OCI-LY1 (cell line): ENCODE measurements around the gene XRCC4.

Experiments
- H2AFZ ChIP-seq: fragments of 200-600 bp; sonication (generic), shearing (Covaris generic); 2 replicates; pipeline ENCODE4 v1.6.0; 2014; ENCODE audit warnings: antibody characterized with exemption, mild to moderate bottlenecking, low read length
- H3F3A ChIP-seq: fragments of 200-600 bp; sonication (generic), shearing (Covaris generic); 2 replicates; pipeline ENCODE4 v1.6.0; 2014; ENCODE audit warnings: mild to moderate bottlenecking, antibody characterized with exemption, low read length, moderate library complexity; ENCODE audit not compliant: insufficient read depth
- H3K27ac ChIP-seq: fragments of 200-600 bp; sonication (generic); 2 replicates; pipeline ENCODE4 v1.5.1; 2014; ENCODE audit warnings: low read length, mixed run types, mild to moderate bottlenecking, low read depth; ENCODE audit not compliant: poor library complexity, severe bottlenecking
- H3K27me3 ChIP-seq: fragments of 200-600 bp; sonication (generic); 2 replicates; pipeline ENCODE4 v1.6.0; 2014; ENCODE audit warnings: antibody characterized with exemption, mild to moderate bottlenecking, low read length, moderate library complexity; ENCODE audit not compliant: insufficient read depth
- H3K36me3 ChIP-seq: fragments of 200-600 bp; sonication (generic); 2 replicates; pipeline ENCODE4 v1.6.1; 2014; ENCODE audit warnings: mild to moderate bottlenecking, antibody characterized with exemption, low read length, moderate library complexity, mixed read lengths; ENCODE audit not compliant: insufficient read depth
- H3K4me1 ChIP-seq: fragments of 200-600 bp; sonication (generic); 2 replicates; pipeline ENCODE4 v1.5.1; 2014; ENCODE audit warnings: mild to moderate bottlenecking, low read length, moderate library complexity; ENCODE audit not compliant: insufficient read depth, severe bottlenecking
- H3K4me2 ChIP-seq: fragments of 200-600 bp; sonication (generic), shearing (Covaris generic); 2 replicates; pipeline ENCODE4 v1.6.1; 2014; ENCODE audit warnings: low read length
- H3K4me3 ChIP-seq: fragments of 200-600 bp; sonication (generic); 2 replicates; pipeline ENCODE4 v1.5.1; 2014; ENCODE audit warnings: low read length, low read depth, mild to moderate bottlenecking, mixed read lengths; ENCODE audit not compliant: poor library complexity, severe bottlenecking
- H3K79me2 ChIP-seq: fragments of 200-600 bp; shearing (Covaris generic); 2 replicates; pipeline ENCODE4 v1.6.1; 2016; ENCODE audit warnings: mixed run types, low read length, mixed read lengths; ENCODE audit not compliant: insufficient read depth
- H3K9ac ChIP-seq: fragments of 200-600 bp; sonication (generic), shearing (Covaris generic); 2 replicates; pipeline ENCODE4 v1.6.1; 2014; ENCODE audit warnings: mild to moderate bottlenecking, low read length, mixed read lengths
- H3K9me2 ChIP-seq: fragments of 200-600 bp; sonication (generic), shearing (Covaris generic); 2 replicates; pipeline ENCODE4 v1.6.1; 2014; ENCODE audit warnings: low read depth, mild to moderate bottlenecking, low read length, mixed read lengths
- H3K9me3 ChIP-seq: fragments of 200-600 bp; shearing (Covaris generic); 2 replicates; pipeline ENCODE4 v1.6.1; 2014; ENCODE audit warnings: low read length, mixed read lengths
- H4K20me1 ChIP-seq: fragments of 200-600 bp; sonication (generic), shearing (Covaris generic); 2 replicates; pipeline ENCODE4 v1.6.0; 2016; ENCODE audit warnings: mild to moderate bottlenecking, low read length; ENCODE audit not compliant: insufficient read depth
- CTCF ChIP-seq: fragments of 200-600 bp; sonication (generic), shearing (Covaris generic); IDR thresholded peaks from 2 replicates; pipeline ENCODE4 v1.5.1; 2017; ENCODE audit warnings: mild to moderate bottlenecking, antibody characterized with exemption, low read length, moderate library complexity, mixed read lengths
- EZH2 ChIP-seq: fragments of 200-600 bp; sonication (generic), shearing (Covaris generic); IDR thresholded peaks from 2 replicates; pipeline ENCODE4 v1.8.0; 2017; ENCODE audit warnings: borderline replicate concordance, mixed run types, mild to moderate bottlenecking, antibody characterized with exemption, low read length, moderate library complexity, mixed read lengths

Gene XRCC4

GRCh38 chr5:83104021-83104420 lies 26.7 kb downstream of the XRCC4 start:
- Histone ChIP-seq H3K4me3 (no peak overlapping the region), H3K4me2 (no peak overlapping the region), H3K4me1 (no peaks in the 10 kb centered on the region), H3K79me2 (0 out of 2 replicates have a peak, but pooled peaks cover 7% of the 10 kb centered on the region), H3F3A (no peaks in the 10 kb centered on the region), H3K27me3 (no peaks in the 10 kb centered on the region), H2AFZ (no peak overlapping the region), H3K9me2 (no peaks in the 10 kb centered on the region), H3K27ac (no peak overlapping the region), H3K36me3 (no peaks in the 10 kb centered on the region), H4K20me1 (no peaks in the 10 kb centered on the region), H3K9me3 (no peaks in the 10 kb centered on the region), H3K9ac (no peak overlapping the region)
- TF ChIP-seq CTCF (no peak), EZH2 (no peak)

GRCh38 chr5:83107692-83108420 lies 30.5 kb downstream of the XRCC4 start:
- TF ChIP-seq CTCF = no peak
- no peak for TF ChIP-seq EZH2
- H3K9me2 ChIP-seq = no peaks in the 10 kb centered on the region
- H3K79me2 ChIP-seq = no peaks in the 10 kb centered on the region
- H2AFZ ChIP-seq = no peak overlapping the region
- no peaks in the 10 kb centered on the region for H3K4me1 ChIP-seq
- H4K20me1 ChIP-seq = no peaks in the 10 kb centered on the region
- no peaks in the 10 kb centered on the region for H3F3A ChIP-seq
- peaks cover 8% of the 10 kb centered on the region for H3K36me3 ChIP-seq
- H3K9ac ChIP-seq = no peak overlapping the region
- H3K27me3 ChIP-seq = no peaks in the 10 kb centered on the region
- H3K27ac ChIP-seq = no peak overlapping the region
- no peak overlapping the region for H3K4me3 ChIP-seq
- no peak overlapping the region for H3K4me2 ChIP-seq
- no peaks in the 10 kb centered on the region for H3K9me3 ChIP-seq

- Histone ChIP-seq H3K9ac (no peak overlapping the region), H3K36me3 (peaks cover 21% of the 10 kb centered on the region), H2AFZ (no peak overlapping the region), H3K4me2 (no peak overlapping the region), H4K20me1 (no peaks in the 10 kb centered on the region), H3K9me2 (no peaks in the 10 kb centered on the region), H3K4me3 (no peak overlapping the region), H3K27ac (no peak overlapping the region), H3K27me3 (no peaks in the 10 kb centered on the region), H3K9me3 (no peaks in the 10 kb centered on the region), H3K79me2 (no peaks in the 10 kb centered on the region), H3K4me1 (no peaks in the 10 kb centered on the region), H3F3A (no peaks in the 10 kb centered on the region)
- no peak for TF ChIP-seq CTCF
- no peak for TF ChIP-seq EZH2
Observed at GRCh38 chr5:83109380-83109779, 32.0 kb downstream of the XRCC4 start.
